Measurements from ENCODE around the gene CLIC4.

The CLIC4 gene

DNA sequence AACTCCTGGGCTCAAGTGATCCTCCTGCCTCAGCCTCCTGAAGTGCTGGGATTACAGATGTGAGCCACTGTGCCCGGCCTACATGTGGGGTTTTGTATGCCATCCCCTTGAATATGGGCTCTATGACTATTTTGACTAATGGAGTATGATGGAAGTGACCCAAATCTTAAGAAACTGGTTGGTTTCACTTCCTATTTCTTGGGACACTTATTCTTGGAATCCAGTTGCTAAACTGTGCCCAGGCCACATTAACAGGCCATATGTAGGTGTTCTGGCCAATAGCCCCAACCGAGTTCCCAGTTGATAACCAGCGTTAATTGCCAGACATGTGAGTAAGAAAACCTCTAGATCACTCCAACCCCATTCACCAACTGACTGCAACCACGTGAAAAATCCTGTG, 36.3 kb upstream of the CLIC4 start:
- H3K9me3 ChIP-seq = no peaks in the 10 kb centered on the region
- peaks cover 0 to 8% (median 3%) of the 10 kb centered on the region in 4 donors for H3K4me1 ChIP-seq
- intact Hi-C loops (cut with DNase I; ENCODE audit: low total_unique reads) = no loop called here
- H3K27ac ChIP-seq = no peak overlapping the region
- H3K27me3 ChIP-seq = no peaks in the 10 kb centered on the region
- H3K4me3 ChIP-seq = no peak overlapping the region
- DNase-seq = no peak
- TF ChIP-seq, protein P1, sequence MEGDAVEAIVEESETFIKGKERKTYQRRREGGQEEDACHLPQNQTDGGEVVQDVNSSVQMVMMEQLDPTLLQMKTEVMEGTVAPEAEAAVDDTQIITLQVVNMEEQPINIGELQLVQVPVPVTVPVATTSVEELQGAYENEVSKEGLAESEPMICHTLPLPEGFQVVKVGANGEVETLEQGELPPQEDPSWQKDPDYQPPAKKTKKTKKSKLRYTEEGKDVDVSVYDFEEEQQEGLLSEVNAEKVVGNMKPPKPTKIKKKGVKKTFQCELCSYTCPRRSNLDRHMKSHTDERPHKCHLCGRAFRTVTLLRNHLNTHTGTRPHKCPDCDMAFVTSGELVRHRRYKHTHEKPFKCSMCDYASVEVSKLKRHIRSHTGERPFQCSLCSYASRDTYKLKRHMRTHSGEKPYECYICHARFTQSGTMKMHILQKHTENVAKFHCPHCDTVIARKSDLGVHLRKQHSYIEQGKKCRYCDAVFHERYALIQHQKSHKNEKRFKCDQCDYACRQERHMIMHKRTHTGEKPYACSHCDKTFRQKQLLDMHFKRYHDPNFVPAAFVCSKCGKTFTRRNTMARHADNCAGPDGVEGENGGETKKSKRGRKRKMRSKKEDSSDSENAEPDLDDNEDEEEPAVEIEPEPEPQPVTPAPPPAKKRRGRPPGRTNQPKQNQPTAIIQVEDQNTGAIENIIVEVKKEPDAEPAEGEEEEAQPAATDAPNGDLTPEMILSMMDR (IDR thresholded peaks at IDR 0.05) = no peak
- no peaks in the 10 kb centered on the region for H3K36me3 ChIP-seq

DNA sequence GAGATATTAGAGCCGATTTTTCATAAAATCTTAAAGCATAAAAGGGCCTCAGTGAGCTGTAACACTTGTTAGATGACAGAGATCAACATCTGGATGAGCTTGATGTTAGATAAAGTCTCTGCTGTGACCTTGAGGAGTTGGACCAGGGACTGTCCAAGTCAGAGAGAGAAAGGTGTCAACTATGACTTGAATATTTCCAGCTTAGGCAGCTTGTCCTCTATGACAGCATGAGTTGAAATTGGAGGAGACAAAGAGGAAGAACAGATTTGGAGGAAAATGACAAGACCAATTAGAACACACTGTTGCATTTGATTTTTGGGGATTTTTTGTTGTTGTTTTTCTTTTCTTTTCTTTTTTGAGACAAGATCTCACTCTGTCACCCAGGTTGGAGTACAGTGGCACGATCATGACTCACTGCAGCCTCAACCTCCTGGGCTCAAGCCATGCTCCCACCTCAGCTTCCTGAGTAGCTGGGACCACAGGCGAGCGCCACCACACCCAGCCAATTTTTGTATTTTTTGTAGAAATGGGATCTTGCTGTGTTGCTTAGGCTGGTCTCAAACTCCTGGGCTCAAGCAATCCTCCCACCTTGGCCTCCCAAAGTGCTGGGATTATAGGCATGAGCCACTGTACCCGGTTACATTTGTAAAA, 35.3 kb upstream of the CLIC4 start:
- Histone ChIP-seq H3K27ac (no peak overlapping the region), H3K9me3 (no peaks in the 10 kb centered on the region), H3K4me3 (no peak overlapping the region), H3K36me3 (no peaks in the 10 kb centered on the region), H3K27me3 (no peaks in the 10 kb centered on the region), H3K4me1 (peaks cover 0 to 13% (median 4%) of the 10 kb centered on the region in 4 donors)
- TF ChIP-seq, protein P1 (IDR thresholded peaks at IDR 0.05) = no peak
- intact Hi-C loops (cut with DNase I; ENCODE audit: low total_unique reads) = no loop called here
- DNase-seq = no peak

DNA sequence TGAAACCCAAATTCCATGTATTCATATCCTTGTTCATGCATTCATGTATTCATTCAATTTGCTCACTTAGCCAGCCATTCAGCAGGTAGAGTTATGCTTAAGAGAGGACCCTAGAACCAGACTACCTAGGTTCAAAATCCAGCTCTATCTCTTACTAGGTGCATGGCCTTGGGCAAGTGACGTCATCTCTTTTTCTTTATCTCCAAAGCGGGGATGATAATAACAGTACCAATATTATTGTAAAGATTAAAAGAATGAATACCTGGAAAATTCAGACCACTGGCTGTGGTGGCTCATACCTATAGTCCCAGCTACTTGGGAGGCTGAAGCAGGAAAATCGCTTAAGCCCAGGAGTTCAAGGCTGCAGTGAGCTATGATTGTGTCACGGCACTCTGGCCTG, 33.9 kb upstream of the CLIC4 start:
- H3K9me3 ChIP-seq = no peaks in the 10 kb centered on the region
- no peaks in the 10 kb centered on the region for H3K27me3 ChIP-seq
- DNase-seq = no peak
- TF ChIP-seq, protein P1 (IDR thresholded peaks at IDR 0.05) = no peak
- H3K36me3 ChIP-seq = no peaks in the 10 kb centered on the region
- H3K27ac ChIP-seq = no peak overlapping the region
- no peak overlapping the region for H3K4me3 ChIP-seq
- peaks cover 0 to 8% (median 1%) of the 10 kb centered on the region in 4 donors for H3K4me1 ChIP-seq
- intact Hi-C loops (cut with DNase I; ENCODE audit: low total_unique reads) = no loop called here

DNA sequence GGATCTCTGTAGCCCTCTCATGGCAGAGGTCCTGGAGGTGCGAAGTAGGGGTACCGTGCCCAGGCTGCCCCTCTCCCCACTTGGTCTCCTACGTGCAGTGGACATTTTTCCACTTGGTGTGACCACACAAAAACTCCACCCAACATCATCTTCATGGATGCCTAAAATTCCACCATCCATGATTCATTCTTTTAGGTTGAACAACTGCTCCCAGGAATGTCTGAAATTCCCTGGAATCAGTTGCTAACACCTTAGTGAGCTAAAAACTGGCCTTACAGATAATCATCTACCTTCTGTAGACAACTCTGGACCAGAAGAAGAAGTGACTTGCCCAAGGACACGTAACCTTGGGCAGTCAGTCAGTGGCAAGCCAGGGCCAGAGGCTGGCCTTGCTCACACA, 32.1 kb upstream of the CLIC4 start:
- no peak for DNase-seq
- TF ChIP-seq, protein P1 (IDR thresholded peaks at IDR 0.05) = no peak
- no peaks in the 10 kb centered on the region for H3K27me3 ChIP-seq
- H3K4me1 ChIP-seq = peaks cover 0 to 8% (median 4%) of the 10 kb centered on the region in 4 donors
- H3K36me3 ChIP-seq = no peaks in the 10 kb centered on the region
- no peak overlapping the region for H3K27ac ChIP-seq
- H3K4me3 ChIP-seq = no peak overlapping the region
- intact Hi-C loops (cut with DNase I; ENCODE audit: low total_unique reads) = no loop called here
- no peaks in the 10 kb centered on the region for H3K9me3 ChIP-seq

DNA sequence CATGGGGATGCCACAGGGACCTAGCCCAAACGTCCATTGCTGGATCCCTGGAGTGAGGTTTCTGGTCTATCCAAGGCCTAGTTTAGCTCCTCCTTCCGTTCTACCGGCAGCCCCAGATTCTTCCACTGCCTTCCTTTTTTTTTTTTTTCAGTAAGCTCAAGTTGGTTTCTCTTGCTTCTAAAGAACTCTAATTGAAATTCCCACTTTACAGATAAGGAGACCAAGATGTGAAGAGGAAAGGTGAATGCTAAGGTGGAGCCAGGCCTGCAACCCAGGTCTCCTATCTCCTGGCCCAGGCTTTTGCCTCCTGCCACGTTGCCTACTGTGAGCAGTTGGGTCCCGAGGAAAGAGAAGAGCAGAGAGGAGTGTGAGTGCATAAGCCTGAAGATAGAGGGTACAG, 31.5 kb upstream of the CLIC4 start:
- H3K27ac ChIP-seq = no peak overlapping the region

More for the DNA sequence above, 31.5 kb upstream of the CLIC4 start:
- TF ChIP-seq, protein P1 (IDR thresholded peaks at IDR 0.05) = no peak
- Histone ChIP-seq H3K27me3 (no peaks in the 10 kb centered on the region), H3K4me3 (no peak overlapping the region), H3K36me3 (no peaks in the 10 kb centered on the region), H3K4me1 (peaks cover 0 to 13% (median 9%) of the 10 kb centered on the region in 4 donors), H3K9me3 (no peaks in the 10 kb centered on the region)
- DNase-seq = no peak
- intact Hi-C loops (cut with DNase I; ENCODE audit: low total_unique reads) = no loop called here

All from tibial artery (tissue), 4 donors.